ENCODE data around the gene LAMA3.

LAMA3 gene

GRCh38 chr18:23703987-23704384, 14.7 kb downstream of the LAMA3 start:
- DNase-seq (ENCODE audit: low read depth): no peak
- no peak for TF ChIP-seq CTCF (IDR thresholded peaks at IDR 0.05; ENCODE audit: insufficient read depth, low read depth, low read length, missing control alignments)
- no peak overlapping the region for H3K4me3 ChIP-seq (ENCODE audit: low read depth, low read length)

GRCh38 chr18:23704806-23705205, 15.6 kb downstream of the LAMA3 start:
- no peak for TF ChIP-seq CTCF (IDR thresholded peaks at IDR 0.05; ENCODE audit: insufficient read depth, low read depth, low read length, missing control alignments)
- no peak overlapping the region for H3K4me3 ChIP-seq (ENCODE audit: low read depth, low read length)
- no peak for DNase-seq (ENCODE audit: low read depth)

- no peak for TF ChIP-seq CTCF (IDR thresholded peaks at IDR 0.05; ENCODE audit: insufficient read depth, low read depth, low read length, missing control alignments)
- H3K4me3 ChIP-seq (ENCODE audit: low read depth, low read length): no peak overlapping the region
- DNase-seq (ENCODE audit: low read depth): no peak
Observed at GRCh38 chr18:23706971-23707640, 17.9 kb downstream of the LAMA3 start.

- peak; percentile 84 for DNase-seq (ENCODE audit: low read depth)
- no peak for TF ChIP-seq CTCF (IDR thresholded peaks at IDR 0.05; ENCODE audit: insufficient read depth, low read depth, low read length, missing control alignments)
- H3K4me3 ChIP-seq (ENCODE audit: low read depth, low read length): no peak overlapping the region
Observed at GRCh38 chr18:23710068-23710527, 20.8 kb downstream of the LAMA3 start.

- H3K4me3 ChIP-seq (ENCODE audit: low read depth, low read length): no peak overlapping the region
- no peak for TF ChIP-seq CTCF (IDR thresholded peaks at IDR 0.05; ENCODE audit: insufficient read depth, low read depth, low read length, missing control alignments)
- DNase-seq (ENCODE audit: low read depth): no peak
Observed at GRCh38 chr18:23710946-23711345, 21.7 kb downstream of the LAMA3 start.

GRCh38 chr18:23711426-23711825, 22.2 kb downstream of the LAMA3 start:
- H3K4me3 ChIP-seq (ENCODE audit: low read depth, low read length): no peak overlapping the region
- TF ChIP-seq CTCF (IDR thresholded peaks at IDR 0.05; ENCODE audit: insufficient read depth, low read depth, low read length, missing control alignments): no peak
- no peak for DNase-seq (ENCODE audit: low read depth)

- DNase-seq (ENCODE audit: low read depth): no peak
- H3K4me3 ChIP-seq (ENCODE audit: low read depth, low read length): no peak overlapping the region
- no peak for TF ChIP-seq CTCF (IDR thresholded peaks at IDR 0.05; ENCODE audit: insufficient read depth, low read depth, low read length, missing control alignments)
Observed at GRCh38 chr18:23712445-23712844, 23.2 kb downstream of the LAMA3 start.

Measured in GM12865 (cell line).